HK-2 (cell line): Measurements from ENCODE around the gene RBM15.

Source experiments
- DNase-seq: peaks from one replicate; pipeline ENCODE4 v3.0.0-alpha.2; 2018; ENCODE audit not compliant: unreplicated experiment

The RBM15 gene

GRCh38 chr1:110321045-110321444, 18.1 kb upstream of the RBM15 start:
- no peak for DNase-seq

- DNase-seq = no peak
These were observed 17.3 kb upstream of the RBM15 start for GRCh38 chr1:110321846-110322245.

- DNase-seq = no peak
These were observed 14.5 kb upstream of the RBM15 start for GRCh38 chr1:110324667-110325066.

GRCh38 chr1:110326826-110327225, 12.4 kb upstream of the RBM15 start:
- DNase-seq = no peak

- no peak for DNase-seq
These were observed 10.9 kb upstream of the RBM15 start for GRCh38 chr1:110328274-110328673.

GRCh38 chr1:110328700-110329099, 10.5 kb upstream of the RBM15 start:
- DNase-seq = no peak

GRCh38 chr1:110335265-110335664, 3.9 kb upstream of the RBM15 start:
- no peak for DNase-seq

GRCh38 chr1:110336300-110337039, 2.7 kb upstream of the RBM15 start:
- no peak for DNase-seq

GRCh38 chr1:110337704-110338308, 1.4 kb upstream of the RBM15 start:
- peak; percentile 61 for DNase-seq

- DNase-seq = peak; percentile 94
These were observed 780 bp upstream of the RBM15 start for GRCh38 chr1:110338309-110338885.

- DNase-seq = peak; percentile 70
These were observed 430 bp downstream of the RBM15 start for GRCh38 chr1:110339407-110340206.

- DNase-seq = no peak
These were observed 961 bp downstream of the RBM15 start for GRCh38 chr1:110340207-110340468.

- no peak for DNase-seq
These were observed 2.1 kb downstream of the RBM15 start for GRCh38 chr1:110341146-110341871.

- DNase-seq = no peak
These were observed 2.7 kb downstream of the RBM15 start for GRCh38 chr1:110341872-110342331.

GRCh38 chr1:110343249-110343648, 4.1 kb downstream of the RBM15 start:
- no peak for DNase-seq

- DNase-seq = no peak
These were observed 5.0 kb downstream of the RBM15 start for GRCh38 chr1:110344152-110344551.

GRCh38 chr1:110345480-110345879, 6.3 kb downstream of the RBM15 start:
- DNase-seq = no peak

- no peak for DNase-seq
These were observed 7.5 kb downstream of the RBM15 start for GRCh38 chr1:110346690-110347089.

- no peak for DNase-seq
These were observed 8.2 kb downstream of the RBM15 start for GRCh38 chr1:110347182-110347893.

GRCh38 chr1:110348050-110348449, 8.9 kb downstream of the RBM15 start:
- DNase-seq = no peak

GRCh38 chr1:110348771-110349170, 9.6 kb downstream of the RBM15 start:
- DNase-seq = no peak
